Keratinocyte (primary cell): Measurements from ENCODE around the gene ARHGAP6.

Source experiments
- EZH2 ChIP-seq: IDR thresholded peaks from one replicate; pipeline ENCODE4 v1.6.1; 2012; ENCODE audit warnings: inconsistent platforms, mild to moderate bottlenecking, low read length, moderate library complexity
- TF ChIP-seq, protein P1 (sequence below), 3 experiments: IDR thresholded peaks in 1 of 3; conservative IDR thresholded peaks in 1 of 3; optimal IDR thresholded peaks in 1 of 3; 2 replicates in 2 of 3; 3 replicates in 1 of 3; pipeline versions ENCODE3 to v1.5.1; 2011; ENCODE audit warnings: low read length in 3 of 3, mild to moderate bottlenecking in 3 of 3, moderate library complexity in 2 of 3, control low read depth in 1 of 3, inconsistent platforms in 1 of 3; ENCODE audit not compliant: insufficient read depth in 2 of 3; ENCODE audit errors: extremely low read depth in 1 of 3

DNA sequence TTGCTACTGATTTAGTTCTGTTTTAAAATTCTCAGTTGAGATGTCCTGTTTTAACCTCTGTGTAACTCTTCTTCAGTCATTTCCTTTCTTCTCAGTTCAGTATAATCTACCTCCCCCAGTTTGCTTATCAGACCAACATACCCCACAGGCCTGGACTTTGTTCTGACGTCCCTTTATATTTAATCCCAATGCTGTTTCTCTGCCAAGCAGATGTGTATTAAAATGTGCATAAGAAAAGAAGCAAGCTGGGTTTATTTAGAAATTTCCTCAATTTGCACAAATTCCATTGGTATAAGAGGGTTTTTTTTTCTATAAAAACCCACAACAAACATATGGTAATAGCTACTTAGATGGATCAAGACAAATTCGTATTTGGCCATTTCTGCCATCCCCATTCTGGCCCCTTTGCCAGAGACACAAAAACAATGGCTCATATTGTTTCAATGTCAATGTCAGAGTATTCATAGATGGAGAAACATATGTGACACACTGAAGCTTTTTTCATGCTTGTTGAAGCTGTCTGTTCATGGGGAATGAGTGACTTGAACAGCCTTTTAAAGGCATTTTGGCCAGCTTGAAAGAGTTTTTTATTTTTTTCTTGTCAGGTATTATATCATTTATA is 530.0 kb downstream of the ARHGAP6 start:
- TF ChIP-seq, protein P1, sequence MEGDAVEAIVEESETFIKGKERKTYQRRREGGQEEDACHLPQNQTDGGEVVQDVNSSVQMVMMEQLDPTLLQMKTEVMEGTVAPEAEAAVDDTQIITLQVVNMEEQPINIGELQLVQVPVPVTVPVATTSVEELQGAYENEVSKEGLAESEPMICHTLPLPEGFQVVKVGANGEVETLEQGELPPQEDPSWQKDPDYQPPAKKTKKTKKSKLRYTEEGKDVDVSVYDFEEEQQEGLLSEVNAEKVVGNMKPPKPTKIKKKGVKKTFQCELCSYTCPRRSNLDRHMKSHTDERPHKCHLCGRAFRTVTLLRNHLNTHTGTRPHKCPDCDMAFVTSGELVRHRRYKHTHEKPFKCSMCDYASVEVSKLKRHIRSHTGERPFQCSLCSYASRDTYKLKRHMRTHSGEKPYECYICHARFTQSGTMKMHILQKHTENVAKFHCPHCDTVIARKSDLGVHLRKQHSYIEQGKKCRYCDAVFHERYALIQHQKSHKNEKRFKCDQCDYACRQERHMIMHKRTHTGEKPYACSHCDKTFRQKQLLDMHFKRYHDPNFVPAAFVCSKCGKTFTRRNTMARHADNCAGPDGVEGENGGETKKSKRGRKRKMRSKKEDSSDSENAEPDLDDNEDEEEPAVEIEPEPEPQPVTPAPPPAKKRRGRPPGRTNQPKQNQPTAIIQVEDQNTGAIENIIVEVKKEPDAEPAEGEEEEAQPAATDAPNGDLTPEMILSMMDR (optimal IDR thresholded peaks at IDR 0.05 in 1 of 3, IDR thresholded peaks at IDR 0.05 in 1 of 3, conservative IDR thresholded peaks at IDR 0.05 in 1 of 3; ENCODE audit: extremely low read depth in 1 of 3, insufficient read depth in 2 of 3, low read length in 3 of 3), result no peak
- TF ChIP-seq EZH2, result no peak
